Measurements from ENCODE around the gene NPTX1. TPM values are rescaled to one million over a fixed set of nuclear protein-coding genes. Genes with fewer than 3 reads are reported as not detected.

The NPTX1 gene
- total RNA-seq, 1 donor from 2014 or later: not detected

DNA sequence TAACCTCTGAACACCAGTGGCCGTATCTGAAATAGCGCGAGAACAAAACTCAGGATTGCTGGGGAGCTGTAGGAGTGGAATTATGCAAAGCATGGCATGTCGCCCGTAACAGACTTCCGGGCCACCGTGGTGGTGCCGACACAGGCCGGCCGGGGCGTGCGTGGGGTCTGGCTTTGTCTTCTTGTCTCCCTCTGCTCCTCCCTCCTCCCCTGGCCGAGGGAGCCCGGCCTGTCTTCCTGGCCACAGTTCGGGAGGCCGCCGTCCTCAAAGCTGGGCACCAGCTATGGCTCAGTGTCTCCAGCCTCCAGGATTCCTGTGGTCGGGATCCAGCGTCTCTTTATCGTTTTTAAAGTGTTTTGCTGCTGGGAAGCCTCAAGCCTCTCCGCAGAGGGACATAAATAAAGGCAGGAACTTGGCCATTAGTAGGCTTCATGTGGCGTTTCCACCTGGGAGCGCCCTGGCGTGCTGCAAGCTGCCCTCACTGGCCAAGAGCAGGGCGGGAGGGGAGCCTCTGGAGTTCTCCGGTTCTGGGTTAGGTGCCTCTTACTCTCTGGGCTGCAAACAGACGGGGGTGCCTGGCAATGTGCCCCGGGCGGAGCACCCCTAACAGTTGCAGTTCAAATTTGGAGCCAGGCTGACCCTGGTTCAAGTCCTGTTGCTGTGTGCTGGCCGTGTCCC lies 22.0 kb upstream of the NPTX1 start:
- no peak overlapping the region for H3K27ac Mint-ChIP-seq
- no peaks in the 10 kb centered on the region for H3K36me3 Mint-ChIP-seq (ENCODE audit: insufficient read depth)
- no peaks in the 10 kb centered on the region for H3K4me1 Mint-ChIP-seq (ENCODE audit: low read depth)
- H3K4me3 Mint-ChIP-seq (ENCODE audit: low read depth): no peak overlapping the region
- DNase-seq (ENCODE audit: low spot score, unreplicated experiment): no peak
- TF ChIP-seq, protein P1, sequence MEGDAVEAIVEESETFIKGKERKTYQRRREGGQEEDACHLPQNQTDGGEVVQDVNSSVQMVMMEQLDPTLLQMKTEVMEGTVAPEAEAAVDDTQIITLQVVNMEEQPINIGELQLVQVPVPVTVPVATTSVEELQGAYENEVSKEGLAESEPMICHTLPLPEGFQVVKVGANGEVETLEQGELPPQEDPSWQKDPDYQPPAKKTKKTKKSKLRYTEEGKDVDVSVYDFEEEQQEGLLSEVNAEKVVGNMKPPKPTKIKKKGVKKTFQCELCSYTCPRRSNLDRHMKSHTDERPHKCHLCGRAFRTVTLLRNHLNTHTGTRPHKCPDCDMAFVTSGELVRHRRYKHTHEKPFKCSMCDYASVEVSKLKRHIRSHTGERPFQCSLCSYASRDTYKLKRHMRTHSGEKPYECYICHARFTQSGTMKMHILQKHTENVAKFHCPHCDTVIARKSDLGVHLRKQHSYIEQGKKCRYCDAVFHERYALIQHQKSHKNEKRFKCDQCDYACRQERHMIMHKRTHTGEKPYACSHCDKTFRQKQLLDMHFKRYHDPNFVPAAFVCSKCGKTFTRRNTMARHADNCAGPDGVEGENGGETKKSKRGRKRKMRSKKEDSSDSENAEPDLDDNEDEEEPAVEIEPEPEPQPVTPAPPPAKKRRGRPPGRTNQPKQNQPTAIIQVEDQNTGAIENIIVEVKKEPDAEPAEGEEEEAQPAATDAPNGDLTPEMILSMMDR (IDR thresholded peaks at IDR 0.05; ENCODE audit: unreplicated experiment): no peak
- no peaks in the 10 kb centered on the region for H3K9me3 Mint-ChIP-seq (ENCODE audit: low read depth)
- peaks cover 35% of the 10 kb centered on the region for H3K27me3 Mint-ChIP-seq

DNA sequence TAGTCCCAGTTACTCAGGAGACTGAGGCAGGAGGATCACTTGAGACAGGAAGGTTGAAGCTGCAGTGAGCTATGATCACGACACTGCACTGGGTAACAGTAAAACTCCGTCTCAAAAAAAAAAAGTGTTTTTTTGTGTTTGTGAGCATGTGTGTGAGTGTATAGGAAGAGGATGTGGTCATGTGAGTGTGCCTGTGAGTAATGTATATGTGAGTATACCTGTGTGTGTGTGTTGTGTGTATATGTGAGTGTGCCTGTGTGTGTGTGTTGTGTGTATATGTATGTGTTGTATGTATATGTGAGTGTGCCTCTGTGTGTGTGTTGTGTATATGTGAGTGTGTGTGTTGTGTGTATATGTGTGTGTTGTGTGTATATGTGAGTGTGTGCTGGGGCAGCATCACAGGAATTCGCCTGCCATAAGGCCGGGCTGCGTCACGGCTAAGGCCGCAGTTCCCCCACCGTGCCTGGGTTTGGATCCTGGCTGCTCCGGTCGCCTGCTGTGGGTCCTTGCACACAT lies 21.4 kb upstream of the NPTX1 start:
- H3K36me3 Mint-ChIP-seq (ENCODE audit: insufficient read depth): no peaks in the 10 kb centered on the region
- TF ChIP-seq, protein P1 (IDR thresholded peaks at IDR 0.05; ENCODE audit: unreplicated experiment): no peak
- H3K27me3 Mint-ChIP-seq: peaks cover 39% of the 10 kb centered on the region
- no peak overlapping the region for H3K4me3 Mint-ChIP-seq (ENCODE audit: low read depth)
- H3K9me3 Mint-ChIP-seq (ENCODE audit: low read depth): no peaks in the 10 kb centered on the region
- H3K27ac Mint-ChIP-seq: no peak overlapping the region
- H3K4me1 Mint-ChIP-seq (ENCODE audit: low read depth): peaks cover 2% of the 10 kb centered on the region
- DNase-seq (ENCODE audit: low spot score, unreplicated experiment): no peak

DNA sequence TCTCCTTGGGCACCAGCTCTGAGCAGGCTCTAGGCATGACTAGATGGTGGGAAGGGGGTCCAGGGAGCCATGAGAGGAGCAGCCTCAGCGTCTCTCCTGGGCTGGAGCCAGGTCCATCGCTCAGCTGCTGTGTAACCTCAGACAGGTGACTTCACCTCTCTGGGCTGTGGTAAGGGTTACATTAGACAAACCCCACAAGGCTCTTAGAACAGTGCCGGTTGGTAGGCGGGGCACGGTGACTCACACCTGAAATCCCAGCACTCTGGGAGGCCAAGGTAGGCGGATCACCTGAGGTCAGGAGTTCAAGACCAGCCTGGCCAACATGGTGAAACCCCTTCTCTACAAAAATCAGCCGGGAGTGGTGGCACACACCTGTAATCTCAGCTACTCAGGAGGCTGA lies 18.1 kb upstream of the NPTX1 start:
- Mint-ChIP-seq H3K27me3 (peaks cover 30% of the 10 kb centered on the region), H3K9me3 (ENCODE audit: low read depth) (no peaks in the 10 kb centered on the region), H3K36me3 (ENCODE audit: insufficient read depth) (no peaks in the 10 kb centered on the region), H3K27ac (no peak overlapping the region), H3K4me3 (ENCODE audit: low read depth) (no peak overlapping the region), H3K4me1 (ENCODE audit: low read depth) (peaks cover 4% of the 10 kb centered on the region)
- TF ChIP-seq, protein P1 (IDR thresholded peaks at IDR 0.05; ENCODE audit: unreplicated experiment): no peak
- DNase-seq (ENCODE audit: low spot score, unreplicated experiment): no peak

DNA sequence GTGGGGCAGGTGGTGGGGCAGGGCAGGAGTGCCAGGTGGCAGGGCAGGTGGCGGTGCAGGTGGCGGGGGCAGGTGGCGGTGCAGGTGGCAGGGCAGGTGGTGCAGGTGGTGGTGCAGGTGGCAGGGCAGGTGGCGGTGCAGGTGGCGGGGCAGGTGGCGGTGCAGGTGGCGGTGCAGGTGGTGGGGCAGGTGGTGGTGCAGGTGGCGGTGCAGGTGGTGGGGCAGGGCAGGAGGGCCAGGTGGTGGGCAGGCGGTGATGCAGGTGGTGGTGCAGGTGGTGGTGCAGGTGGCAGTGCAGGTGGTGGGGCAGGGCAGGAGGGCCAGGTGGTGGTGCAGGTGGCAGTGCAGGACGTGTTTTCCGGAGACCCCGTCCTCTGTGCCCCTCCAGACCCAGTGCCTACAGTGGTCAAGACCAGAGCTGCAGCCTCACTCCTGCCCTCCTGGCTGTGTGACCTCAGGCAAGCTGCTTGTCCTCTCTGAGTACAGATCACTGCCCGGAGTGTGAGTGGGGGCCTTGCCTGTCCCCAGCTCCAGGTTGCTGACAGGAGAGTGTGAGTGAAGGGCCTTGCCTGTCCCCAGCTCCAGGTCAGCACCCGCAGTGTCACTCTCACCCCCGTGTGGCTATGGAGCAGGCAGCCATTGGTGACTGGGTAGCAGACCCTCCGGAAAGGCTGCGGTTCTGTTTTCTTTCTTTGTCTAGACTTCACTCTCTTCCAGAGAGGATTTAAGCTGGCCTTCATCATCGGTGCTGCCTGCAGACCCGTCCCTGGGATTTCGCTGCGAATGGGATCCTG lies 16.1 kb upstream of the NPTX1 start:
- no peak overlapping the region for H3K27ac Mint-ChIP-seq
- no peak for DNase-seq (ENCODE audit: low spot score, unreplicated experiment)
- peaks cover 4% of the 10 kb centered on the region for H3K4me1 Mint-ChIP-seq (ENCODE audit: low read depth)
- no peaks in the 10 kb centered on the region for H3K36me3 Mint-ChIP-seq (ENCODE audit: insufficient read depth)
- H3K27me3 Mint-ChIP-seq: peaks cover 26% of the 10 kb centered on the region
- TF ChIP-seq, protein P1 (IDR thresholded peaks at IDR 0.05; ENCODE audit: unreplicated experiment): no peak
- H3K9me3 Mint-ChIP-seq (ENCODE audit: low read depth): no peaks in the 10 kb centered on the region
- H3K4me3 Mint-ChIP-seq (ENCODE audit: low read depth): no peak overlapping the region

DNA sequence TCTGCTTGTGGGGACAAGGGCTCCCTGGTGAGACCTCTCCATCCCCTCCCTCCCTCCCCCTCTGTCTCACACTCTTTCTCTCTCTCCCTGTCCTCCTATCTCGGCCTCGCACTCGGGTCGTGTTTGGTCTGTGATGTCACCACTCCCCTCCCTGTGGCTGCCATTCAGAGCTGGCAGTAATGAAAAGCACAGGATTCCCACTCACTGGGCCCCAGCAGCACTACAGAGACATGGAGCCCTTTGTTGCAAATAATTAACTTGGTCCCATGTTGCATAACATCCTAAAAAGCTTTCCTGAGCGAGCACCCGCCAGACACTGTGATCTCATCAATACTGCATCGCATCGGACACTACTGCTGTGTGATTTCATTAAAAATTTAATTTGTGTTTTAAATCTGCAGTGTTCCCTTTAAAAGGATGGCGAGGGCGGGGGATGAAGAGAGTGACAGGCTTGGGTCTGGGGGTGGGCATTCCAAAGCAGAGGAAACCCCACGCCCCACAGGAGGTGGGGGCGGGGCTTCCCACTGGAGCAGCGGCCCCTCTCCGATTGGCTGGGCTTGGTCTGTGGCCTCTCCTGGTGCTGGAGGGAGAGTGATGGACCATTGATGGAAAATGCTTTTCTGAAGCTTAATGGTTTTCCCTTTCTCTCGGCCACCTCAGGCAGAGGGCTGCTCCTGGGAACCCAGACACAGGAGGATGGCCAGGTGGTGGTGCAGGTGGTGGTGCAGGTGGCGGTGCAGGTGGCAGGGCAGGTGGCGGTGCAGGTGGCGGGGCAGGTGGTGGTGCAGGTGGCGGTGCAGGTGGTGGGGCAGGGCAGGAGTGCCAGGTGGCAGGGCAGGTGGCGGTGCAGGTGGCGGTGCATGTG lies 15.3 kb upstream of the NPTX1 start:
- peaks cover 27% of the 10 kb centered on the region for H3K27me3 Mint-ChIP-seq
- H3K36me3 Mint-ChIP-seq (ENCODE audit: insufficient read depth): no peaks in the 10 kb centered on the region
- H3K4me3 Mint-ChIP-seq (ENCODE audit: low read depth): no peak overlapping the region

More for the DNA sequence above, 15.3 kb upstream of the NPTX1 start:
- Mint-ChIP-seq H3K4me1 (ENCODE audit: low read depth) (peaks cover 4% of the 10 kb centered on the region), H3K9me3 (ENCODE audit: low read depth) (no peaks in the 10 kb centered on the region), H3K27ac (peak overlapping the region; percentile 76)
- TF ChIP-seq, protein P1 (IDR thresholded peaks at IDR 0.05; ENCODE audit: unreplicated experiment): no peak
- DNase-seq (ENCODE audit: low spot score, unreplicated experiment): no peak

Data from progenitor cell of endocrine pancreas (in vitro differentiated cells).